ENCODE results near the gene TPSB2.

GRCh38 chr16:1215574-1216295 is 14.2 kb downstream of the TPSB2 start:
- TF ChIP-seq CTCF (IDR thresholded peaks at IDR 0.05 in 2 of 3, conservative IDR thresholded peaks at IDR 0.05 in 1 of 3; ENCODE audit: borderline replicate concordance in 1 of 3, insufficient read depth in 1 of 3, low read depth in 2 of 3, low read length in 2 of 3): no peak
- TF ChIP-seq TCF7L2 (IDR thresholded peaks at IDR 0.05; ENCODE audit: borderline replicate concordance, extremely low read depth, insufficient read depth, insufficient read length): no peak
- no peak for TF ChIP-seq POLR2A (IDR thresholded peaks at IDR 0.05; ENCODE audit: borderline replicate concordance, extremely low read depth, insufficient read depth, insufficient read length)
- TF ChIP-seq ATF3 (IDR thresholded peaks at IDR 0.05): no peak
- TF ChIP-seq YY1 (IDR thresholded peaks at IDR 0.05; ENCODE audit: extremely low read depth, insufficient replicate concordance, low read depth, low read length): no peak
- TF ChIP-seq POLR2AphosphoS5 (IDR thresholded peaks at IDR 0.05; ENCODE audit: low read depth, low read length): no peak
- no peak for TF ChIP-seq EZH2 (IDR thresholded peaks at IDR 0.05)
- TF ChIP-seq ELF1 (IDR thresholded peaks at IDR 0.05; ENCODE audit: borderline replicate concordance, low read depth): no peak
- no peak for TF ChIP-seq JUND (IDR thresholded peaks at IDR 0.05)
- no peak for TF ChIP-seq ZNF274 (IDR thresholded peaks at IDR 0.05; ENCODE audit: low read depth, low read length)
- no peak for TF ChIP-seq FOSL1 (IDR thresholded peaks at IDR 0.05; ENCODE audit: low read depth)
- no peak for TF ChIP-seq REST (IDR thresholded peaks at IDR 0.05; ENCODE audit: low read depth)
